Caco-2 (cell line): Measurements from ENCODE around the gene CBX1. TPM values are rescaled to one million over a fixed set of nuclear protein-coding genes. Genes with fewer than 3 reads are reported as not detected.
A peak's percentile ranks its signal among the peaks of the same experiment; 100 is the strongest.

Experiments used
- Bru-seq: library from RNA; stranded (reverse); fragments of 400-500 nt; gene quantifications from one replicate; lab custom pipeline; 2021; lab: Mats Ljungman, UMichigan
- BruChase-seq, 2 experiments: library from RNA; stranded (reverse); fragments of 400-500 nt; gene quantifications; one replicate each; lab custom pipeline; 2021; lab: Mats Ljungman, UMichigan
- BruUV-seq: library from RNA; stranded (reverse); fragments of 400-500 nt; replicated peaks from 2 replicates; lab custom pipeline; 2021; lab: Mats Ljungman, UMichigan
- CTCF ChIA-PET: fragments of 300-600 bp; sonication (Branson Sonifier 250); formaldehyde crosslinking; loops from one replicate; lab custom pipeline; 2022; ENCODE audit warnings: antibody characterized with exemption; lab: Charles Lee
- POLR2A ChIA-PET: fragments of 300-600 bp; sonication (Branson Sonifier 250); formaldehyde crosslinking; loops from one replicate; lab custom pipeline; 2022; ENCODE audit warnings: antibody characterized with exemption; lab: Charles Lee
- DNase-seq, 2 experiments: peaks; one replicate each; pipeline versions ENCODE4 v3.0.0 to v3.0.0-alpha.2; 2020 to 2022
- H3K27me3 ChIP-seq: replicated peaks from 2 replicates; pipeline ENCODE4 v1.6.0; 2011; ENCODE audit warnings: low read length; ENCODE audit not compliant: control insufficient read depth, insufficient read depth
- H3K36me3 ChIP-seq: 2 replicates; pipeline ENCODE4 v1.5.1; 2011; ENCODE audit warnings: low read length; ENCODE audit not compliant: control insufficient read depth, insufficient read depth
- H3K4me1 ChIP-seq: fragments of 250-450 bp; sonication (Bioruptor Pico); 2 replicates; pipeline ENCODE4 v1.5.1; 2020; ENCODE audit warnings: mild to moderate bottlenecking
- H3K4me3 ChIP-seq: 2 replicates; pipeline ENCODE4 v1.5.1; 2011; ENCODE audit warnings: low read depth, mild to moderate bottlenecking, control low read depth, low read length
- H3K9me3 ChIP-seq: fragments of 250-450 bp; sonication (Bioruptor Pico); 2 replicates; pipeline ENCODE4 v1.5.1; 2020; ENCODE audit warnings: mild to moderate bottlenecking, moderate library complexity
- H3K27ac Mint-ChIP-seq: one replicate; pipeline ENCODE4 v1.8.0; 2022; ENCODE audit warnings: mixed read lengths; ENCODE audit not compliant: unreplicated experiment
- H3K27me3 Mint-ChIP-seq: one replicate; pipeline ENCODE4 v1.8.0; 2022; ENCODE audit warnings: mixed read lengths; ENCODE audit not compliant: insufficient read depth, unreplicated experiment
- H3K36me3 Mint-ChIP-seq: one replicate; pipeline ENCODE4 v1.8.0; 2022; ENCODE audit warnings: mild to moderate bottlenecking, mixed read lengths; ENCODE audit not compliant: insufficient read depth, unreplicated experiment
- H3K4me1 Mint-ChIP-seq: one replicate; pipeline ENCODE4 v1.8.0; 2022; ENCODE audit warnings: low read depth, mixed read lengths; ENCODE audit not compliant: unreplicated experiment
- H3K4me3 Mint-ChIP-seq: one replicate; pipeline ENCODE4 v1.8.0; 2022; ENCODE audit warnings: mild to moderate bottlenecking, moderate library complexity, mixed read lengths; ENCODE audit not compliant: unreplicated experiment
- H3K9me3 Mint-ChIP-seq: one replicate; pipeline ENCODE4 v1.8.0; 2022; ENCODE audit warnings: mixed read lengths; ENCODE audit not compliant: unreplicated experiment
- CTCF ChIP-seq, 2 experiments: fragments of 200-600 bp in 1 of 2; IDR thresholded peaks; 1 replicate in 1 of 2; 2 replicates in 1 of 2; pipeline versions ENCODE4 v1.5.1 to v1.8.0; 2011 to 2022; ENCODE audit warnings: antibody characterized with exemption in 1 of 2, control low read depth in 1 of 2, inconsistent platforms in 1 of 2, low read depth in 1 of 2, low read length in 1 of 2, mild to moderate bottlenecking in 1 of 2, moderate library complexity in 1 of 2; ENCODE audit not compliant: insufficient read depth in 1 of 2, severe bottlenecking in 1 of 2, unreplicated experiment in 1 of 2
- intact Hi-C: fragments of 100-400 bp; cut with micrococcal nuclease; formaldehyde crosslinking; loops from one replicate; pipeline ENCODE4 v1.10.0; 2022; ENCODE audit not compliant: unreplicated experiment
- long read RNA-seq: library from polyadenylated mRNA; stranded (forward); transcript quantifications from one replicate; pipeline ENCODE4 v2.0.0, GENCODE V29; 2022
- total RNA-seq: library from RNA; stranded (reverse); gene quantifications from 2 replicates; pipeline ENCODE4 v1.2.3, GENCODE V29; 2022

Gene CBX1
- total RNA-seq = 213 and 214 TPM in 2 replicates
- percentile 89 among the genes with signal in this experiment for Bru-seq, nascent RNA
- BruChase-seq, experiment 1, labeled RNA remaining after a 2-hour chase = percentile 95 among the genes with signal in this experiment
- BruChase-seq, experiment 2, labeled RNA remaining after a 6-hour chase = percentile 97 among the genes with signal in this experiment
- long read RNA-seq, transcript CBX1-201 (5 exons, 2,232 nt) = major isoform, 76 of 115 reads
- long read RNA-seq, partial matches to known transcripts = 11 of 115 reads
- long read RNA-seq, other reads (novel, unspliced or antisense) = 28 of 115 reads

- H3K27me3 ChIP-seq = no peaks in the 10 kb centered on the region
- H3K36me3 ChIP-seq = no peaks in the 10 kb centered on the region
- peak within 1 kb of the TSS; percentile 83 for H3K4me3 ChIP-seq
- H3K9me3 ChIP-seq = no peaks in the 10 kb centered on the region
- BruUV-seq = no TSS peak
- no peaks in the 10 kb centered on the region for H3K27me3 Mint-ChIP-seq
- POLR2A ChIA-PET = interaction anchor here (0.6 to 3.2 kb wide), 3 partner anchors 33 to 131 kb away, joined by 3 to 42 read pairs (median 4); partner anchors contain the start of gene NFE2L1
- peak; percentile 99 to 100 for DNase-seq
- H3K9me3 Mint-ChIP-seq = no peaks in the 10 kb centered on the region
- CTCF ChIA-PET = interaction anchor here (0.6 to 2.3 kb wide), 12 partner anchors 15 to 131 kb away, joined by 3 to 17 read pairs (median 4); partner anchors contain the start of genes CDK5RAP3 and NFE2L1
- H3K4me1 ChIP-seq = peaks cover 8% of the 10 kb centered on the region
- H3K4me1 Mint-ChIP-seq = peaks cover 7% of the 10 kb centered on the region
- H3K4me3 Mint-ChIP-seq = peak within 1 kb of the TSS; percentile 93
- no peak for TF ChIP-seq CTCF (IDR thresholded peaks at IDR 0.05; ENCODE audit: insufficient read depth in 1 of 2, low read depth in 1 of 2, low read length in 1 of 2, severe bottlenecking in 1 of 2, unreplicated experiment in 1 of 2)
- intact Hi-C loops = loop anchor here (1.0 to 10.0 kb wide), 5 partner anchors 21 to 266 kb away; partner anchors contain the start of genes CDK5RAP3, LRRC46, MRPL10 and NFE2L1
- peaks cover 23% of the 10 kb centered on the region for H3K36me3 Mint-ChIP-seq
- H3K27ac Mint-ChIP-seq = peak within 1 kb of the TSS; percentile 79
These were observed at the start of gene CBX1 for GRCh38 chr17:48101012-48101720. TSS of gene CBX1 (minus strand) at chr17:48101478. CDS start at chr17:48077004, 24,474 bp downstream.

- no peak for DNase-seq
- intact Hi-C loops = loop anchor here (10.0 kb wide), 1 partner anchor 184 kb away; no protein-coding TSS in a partner anchor
- Mint-ChIP-seq H3K4me1 (peaks cover 13% of the 10 kb centered on the region), H3K36me3 (no peaks in the 10 kb centered on the region), H3K27me3 (peaks cover 26% of the 10 kb centered on the region), H3K9me3 (no peaks in the 10 kb centered on the region), H3K27ac (no peak overlapping the region), H3K4me3 (no peak overlapping the region)
- POLR2A ChIA-PET = no interaction called here
- CTCF ChIA-PET = no interaction called here
- Histone ChIP-seq H3K4me1 (peaks cover 10% of the 10 kb centered on the region), H3K27me3 (peaks cover 2% of the 10 kb centered on the region; the same call in 1 of the 2 replicates), H3K9me3 (no peaks in the 10 kb centered on the region), H3K4me3 (no peak overlapping the region), H3K36me3 (no peaks in the 10 kb centered on the region)
- no peak for TF ChIP-seq CTCF (IDR thresholded peaks at IDR 0.05; ENCODE audit: insufficient read depth in 1 of 2, low read depth in 1 of 2, low read length in 1 of 2, severe bottlenecking in 1 of 2, unreplicated experiment in 1 of 2)
- BruUV-seq = no TSS peak
These were observed 49.3 kb upstream of the CBX1 start for GRCh38 chr17:48150597-48151001.
